GM18498 (cell line): ENCODE results near the gene FOSL2.

Source experiments
- ATAC-seq: cut with Tn5 transposase; IDR thresholded peaks from one replicate; pipeline ENCODE4 v1.9.1; 2021; ENCODE audit warnings: mild to moderate bottlenecking, moderate library complexity; ENCODE audit not compliant: unreplicated experiment

Gene FOSL2

DNA sequence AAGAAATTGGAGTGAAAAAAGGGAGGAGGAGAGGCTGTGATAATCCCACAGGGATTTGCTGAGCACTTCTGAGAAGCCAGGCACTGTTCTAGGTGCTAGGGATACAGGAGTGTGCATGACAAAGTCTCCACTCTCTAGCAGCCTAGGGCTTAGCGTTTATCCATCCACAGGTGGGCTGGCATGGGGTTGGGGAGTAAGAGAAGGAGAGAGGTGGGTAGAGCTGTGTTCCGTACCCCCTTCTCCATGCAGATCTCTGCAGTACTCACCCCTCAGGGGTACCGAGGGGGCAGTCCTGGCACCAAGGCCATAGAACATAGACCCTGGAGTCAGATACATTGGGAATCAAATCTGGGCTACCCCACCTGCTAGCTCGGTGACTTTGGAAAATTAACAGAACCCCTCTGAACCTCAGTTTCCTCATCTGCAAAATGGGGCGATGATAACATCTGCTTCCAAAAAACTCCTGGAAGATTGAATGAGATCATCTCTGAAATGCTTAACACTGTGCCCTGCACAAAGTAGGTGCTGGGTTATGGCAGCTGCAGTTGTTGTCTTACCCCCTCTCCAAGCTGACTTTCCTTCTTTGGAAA, 18.6 kb downstream of the FOSL2 start:
- ATAC-seq: no peak

DNA sequence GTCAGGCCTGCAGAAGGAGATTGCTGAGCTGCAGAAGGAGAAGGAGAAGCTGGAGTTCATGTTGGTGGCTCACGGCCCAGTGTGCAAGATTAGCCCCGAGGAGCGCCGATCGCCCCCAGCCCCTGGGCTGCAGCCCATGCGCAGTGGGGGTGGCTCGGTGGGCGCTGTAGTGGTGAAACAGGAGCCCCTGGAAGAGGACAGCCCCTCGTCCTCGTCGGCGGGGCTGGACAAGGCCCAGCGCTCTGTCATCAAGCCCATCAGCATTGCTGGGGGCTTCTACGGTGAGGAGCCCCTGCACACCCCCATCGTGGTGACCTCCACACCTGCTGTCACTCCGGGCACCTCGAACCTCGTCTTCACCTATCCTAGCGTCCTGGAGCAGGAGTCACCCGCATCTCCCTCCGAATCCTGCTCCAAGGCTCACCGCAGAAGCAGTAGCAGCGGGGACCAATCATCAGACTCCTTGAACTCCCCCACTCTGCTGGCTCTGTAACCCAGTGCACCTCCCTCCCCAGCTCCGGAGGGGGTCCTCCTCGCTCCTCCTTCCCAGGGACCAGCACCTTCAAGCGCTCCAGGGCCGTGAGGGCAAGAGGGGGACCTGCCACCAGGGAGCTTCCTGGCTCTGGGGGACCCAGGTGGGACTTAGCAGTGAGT, 19.4 kb downstream of the FOSL2 start:
- ATAC-seq: no peak

- no peak for ATAC-seq
Observed at GRCh38 chr2:28412625-28413151, 20.0 kb downstream of the FOSL2 start.

GRCh38 chr2:28413152-28413898, 20.7 kb downstream of the FOSL2 start:
- ATAC-seq: no peak

- no peak for ATAC-seq
Observed at GRCh38 chr2:28413899-28414295, 21.2 kb downstream of the FOSL2 start.

GRCh38 chr2:28414583-28414982, 21.9 kb downstream of the FOSL2 start:
- no peak for ATAC-seq

- no peak for ATAC-seq
Observed at GRCh38 chr2:28415010-28415409, 22.4 kb downstream of the FOSL2 start.

DNA sequence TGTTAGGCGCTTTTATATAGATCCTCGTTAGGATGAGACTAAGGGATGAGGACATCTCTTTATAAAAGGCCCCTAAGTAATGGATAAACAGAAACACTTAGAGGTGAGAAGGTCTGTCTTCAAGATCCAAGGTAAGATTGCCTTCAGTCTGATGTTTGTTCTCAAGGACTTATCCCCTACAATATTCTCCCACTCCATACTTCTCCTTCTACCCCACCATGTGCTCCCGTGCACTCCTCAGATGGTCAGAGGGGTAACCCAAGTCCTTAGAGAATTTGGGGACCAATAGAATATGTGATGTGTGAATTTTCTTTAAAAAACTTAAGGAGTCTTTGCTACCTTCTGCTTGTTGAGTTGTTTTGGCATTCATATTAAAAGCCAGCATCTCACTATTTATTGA, 23.1 kb downstream of the FOSL2 start:
- no peak for ATAC-seq

DNA sequence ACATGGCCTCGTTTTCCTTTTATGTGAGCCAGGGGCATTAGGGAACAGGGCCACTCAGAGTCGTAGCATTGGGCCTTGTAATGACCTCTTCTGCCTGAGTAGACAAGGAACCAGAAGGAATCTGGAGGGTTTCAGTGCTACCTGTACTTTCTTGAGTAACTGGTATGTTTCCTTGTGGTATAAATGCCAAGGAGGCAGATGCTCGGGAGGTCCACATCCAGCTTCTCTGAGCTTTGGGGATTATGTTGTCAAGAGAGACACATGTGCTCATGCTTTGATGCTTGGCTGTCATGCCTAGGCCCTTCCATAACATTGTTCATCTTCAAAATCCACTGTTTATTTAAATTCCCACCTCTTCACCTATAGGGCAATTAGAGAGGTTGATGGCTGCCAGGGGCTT, 26.3 kb downstream of the FOSL2 start:
- ATAC-seq: no peak

DNA sequence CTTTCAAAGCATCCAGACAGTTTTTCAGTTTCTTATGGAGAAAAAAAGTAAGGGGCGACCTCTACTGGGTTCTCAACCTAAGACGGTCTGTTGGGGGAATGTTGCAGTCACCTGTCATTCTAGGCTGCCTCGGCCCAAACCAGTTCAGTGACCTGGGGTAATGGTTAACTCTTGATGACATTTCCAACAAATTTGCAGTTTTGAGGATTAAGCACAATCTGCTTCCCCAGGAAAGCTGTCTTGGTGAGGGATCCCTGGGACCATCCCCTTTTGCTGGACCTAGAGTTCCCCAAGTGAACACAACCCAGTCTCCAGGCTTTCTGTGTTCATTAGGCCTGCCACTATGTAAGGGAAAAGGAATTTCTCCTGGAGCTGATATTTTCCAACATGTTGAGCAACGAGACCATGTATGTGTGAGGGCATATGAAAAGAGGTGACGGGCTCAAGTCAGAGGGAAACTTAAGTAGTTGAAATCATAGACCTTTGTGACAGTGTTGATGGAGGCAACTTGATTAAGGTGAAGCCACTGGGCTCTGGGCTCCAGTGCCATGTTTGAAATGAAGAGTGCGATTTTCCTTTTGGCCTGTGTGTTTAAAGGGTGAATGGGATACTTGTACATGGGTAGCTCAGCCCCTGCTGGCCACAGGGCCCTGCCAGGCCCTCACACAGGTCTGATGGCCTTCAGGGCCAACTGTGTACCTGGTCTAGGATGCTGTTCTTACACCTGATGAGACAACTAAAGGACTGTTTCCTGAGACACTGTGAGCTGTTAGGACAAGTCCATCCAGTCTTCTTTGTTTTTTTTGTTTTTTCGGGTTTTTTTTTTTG, 27.0 kb downstream of the FOSL2 start:
- no peak for ATAC-seq

DNA sequence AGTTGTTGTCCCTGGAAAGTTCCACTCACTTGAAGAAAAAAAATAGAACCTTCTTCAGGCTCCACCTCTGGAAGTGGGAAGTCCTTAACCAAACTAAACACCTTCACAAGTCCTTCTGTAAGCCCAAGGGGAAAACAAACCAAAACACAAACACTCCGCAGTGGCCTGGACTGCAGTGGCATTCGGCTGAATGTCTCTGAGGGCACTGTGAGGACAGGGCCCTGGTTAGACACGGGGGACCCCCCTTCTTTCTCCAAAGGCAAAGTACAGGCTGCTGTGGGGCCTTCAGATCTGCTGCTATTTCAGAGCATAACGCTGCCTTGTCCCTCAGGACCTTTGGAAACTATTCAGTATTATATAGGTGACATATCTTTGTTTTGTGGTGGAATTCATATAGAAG, 28.1 kb downstream of the FOSL2 start:
- ATAC-seq: no peak

DNA sequence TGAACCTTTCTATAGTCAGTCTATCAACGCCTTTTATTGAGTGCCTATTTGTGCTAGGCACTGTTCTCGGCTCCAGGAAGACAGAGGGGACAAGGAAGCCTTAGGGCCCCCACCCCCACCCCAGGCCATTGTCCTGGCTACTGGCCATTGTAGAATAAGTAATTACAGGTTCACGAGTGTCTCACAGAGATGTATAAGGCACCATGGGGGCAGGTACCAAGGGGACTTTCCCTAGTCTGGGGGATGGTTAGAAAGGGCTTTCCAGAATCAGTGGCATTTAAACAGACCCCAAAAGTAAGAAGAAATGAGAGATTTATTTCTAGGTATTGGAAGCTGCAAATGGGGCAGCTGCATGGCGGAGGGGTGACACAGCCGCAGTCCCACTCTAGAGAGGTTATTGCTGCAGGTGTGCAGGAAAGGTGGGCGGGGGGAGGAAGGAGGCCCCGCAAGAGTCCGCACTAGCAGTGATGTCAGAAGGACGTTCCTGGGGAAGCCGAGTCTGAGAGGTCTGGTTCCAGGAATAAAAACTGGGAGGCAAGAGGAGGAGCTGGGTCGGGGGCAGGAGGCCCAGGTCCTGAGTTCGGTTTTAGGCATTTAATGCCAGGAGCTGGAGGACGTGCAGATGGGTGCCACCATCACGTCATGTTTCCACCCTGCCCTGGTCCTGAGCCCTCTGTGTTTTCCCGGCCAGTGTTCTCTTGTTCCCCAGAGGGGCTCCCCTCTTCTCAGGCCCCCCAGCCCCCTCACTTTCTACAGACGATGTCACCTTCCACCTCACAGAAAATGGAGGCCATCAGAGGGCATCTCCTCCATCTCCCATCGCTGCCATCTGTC, 30.5 kb downstream of the FOSL2 start:
- ATAC-seq: no peak

DNA sequence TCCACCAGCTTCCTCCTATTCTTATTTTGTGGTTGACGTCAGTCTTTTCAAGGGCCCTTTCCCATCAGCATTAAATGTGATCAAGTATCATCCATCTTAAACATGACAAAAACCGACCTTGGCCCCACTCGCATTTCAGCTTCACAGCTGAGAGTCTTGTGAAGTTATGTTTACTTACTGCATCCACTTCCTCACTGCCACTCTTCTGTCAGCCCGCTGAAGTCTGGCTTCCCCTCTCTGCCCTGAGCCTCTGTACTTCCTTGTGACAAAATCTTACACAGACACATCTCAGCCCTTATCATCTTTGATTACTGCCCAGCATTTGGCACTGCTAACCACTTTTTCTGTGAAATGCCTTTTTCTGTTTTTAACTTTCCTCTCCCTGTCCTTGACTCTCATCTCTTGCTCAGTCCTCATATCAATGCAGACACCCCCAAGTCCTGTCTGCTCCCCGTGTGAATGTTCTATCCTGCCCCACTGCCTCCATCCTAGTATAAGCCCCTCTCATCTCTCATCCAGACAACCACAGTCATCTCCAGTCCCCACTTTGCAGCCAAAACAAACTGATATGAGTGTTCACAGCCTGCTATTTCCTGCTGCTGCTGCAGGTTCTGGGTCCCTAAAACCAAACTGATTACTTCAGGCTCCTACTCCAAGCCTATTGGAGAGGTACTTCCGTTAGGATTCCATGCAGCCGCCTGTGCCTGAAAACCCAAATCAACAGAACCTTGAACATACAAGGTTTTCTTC, 31.4 kb downstream of the FOSL2 start:
- ATAC-seq: no peak

DNA sequence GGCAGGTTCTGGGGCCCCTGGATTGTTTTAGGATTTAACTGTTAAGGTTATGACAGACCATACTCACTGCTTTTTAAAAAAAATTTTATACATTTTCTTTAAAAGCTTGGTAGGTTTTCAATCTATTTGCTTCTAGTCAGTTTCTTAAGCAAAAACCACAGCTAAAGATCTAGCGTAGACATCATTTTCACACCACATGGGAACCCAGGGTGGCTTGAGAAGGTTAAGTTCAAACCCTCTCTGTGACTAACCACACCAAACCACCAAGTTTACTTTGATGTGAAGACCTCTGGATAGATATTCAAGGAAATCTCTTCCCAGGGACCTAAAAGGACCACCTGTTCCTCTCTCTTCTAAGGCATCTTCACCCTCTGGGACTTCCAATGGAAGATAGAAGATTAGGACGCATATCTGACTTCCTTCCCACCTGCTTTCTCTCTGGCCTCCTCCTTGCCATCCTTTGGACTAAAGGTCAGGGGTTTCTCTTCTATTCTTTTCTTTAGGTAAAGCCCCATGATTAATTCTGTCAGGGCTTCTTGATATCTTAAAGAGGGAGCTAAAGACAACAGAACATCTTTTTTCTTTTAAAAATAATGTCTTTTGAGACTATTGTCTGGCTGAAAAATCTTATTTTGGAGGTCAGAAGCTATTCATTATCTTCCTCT, 32.3 kb downstream of the FOSL2 start:
- ATAC-seq: no peak

DNA sequence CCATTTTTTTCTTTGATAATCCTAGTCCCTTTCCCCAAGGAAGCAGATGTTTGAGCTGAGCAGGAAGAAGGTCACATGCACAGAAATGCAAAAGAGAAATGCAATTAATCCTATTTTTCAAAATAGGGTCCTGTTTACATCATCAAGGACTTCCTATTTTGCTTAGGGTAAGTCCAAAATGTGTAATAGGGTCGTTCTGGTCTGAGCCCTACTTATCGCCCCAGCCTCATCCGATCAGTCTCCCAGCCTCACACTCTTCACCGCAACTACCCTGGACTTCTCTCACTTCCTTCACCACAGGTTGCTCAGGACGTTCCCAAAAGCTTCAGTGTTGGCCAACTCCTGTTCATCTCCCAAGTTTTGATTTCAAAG, 32.8 kb downstream of the FOSL2 start:
- ATAC-seq: no peak

- no peak for ATAC-seq
Observed at GRCh38 chr2:28427741-28428415, 35.2 kb downstream of the FOSL2 start.

DNA sequence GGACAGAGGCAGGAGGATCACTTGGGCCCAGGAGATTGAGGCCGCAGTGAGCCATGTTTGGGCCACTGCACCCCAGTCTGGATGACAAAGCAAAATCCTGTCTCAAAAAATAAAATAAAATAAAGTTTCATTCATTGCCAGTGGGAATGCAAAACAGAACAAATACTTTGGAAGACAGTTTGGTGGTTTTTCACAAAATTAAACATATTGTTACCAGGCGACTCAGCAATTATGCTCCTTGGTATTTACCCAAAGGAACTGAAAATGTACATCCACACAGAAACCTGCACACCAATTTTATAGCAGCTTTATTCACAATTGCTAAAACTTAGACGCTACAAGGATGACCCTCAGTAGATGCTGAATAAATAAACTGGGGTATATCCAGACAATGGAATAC, 35.8 kb downstream of the FOSL2 start:
- ATAC-seq: no peak

DNA sequence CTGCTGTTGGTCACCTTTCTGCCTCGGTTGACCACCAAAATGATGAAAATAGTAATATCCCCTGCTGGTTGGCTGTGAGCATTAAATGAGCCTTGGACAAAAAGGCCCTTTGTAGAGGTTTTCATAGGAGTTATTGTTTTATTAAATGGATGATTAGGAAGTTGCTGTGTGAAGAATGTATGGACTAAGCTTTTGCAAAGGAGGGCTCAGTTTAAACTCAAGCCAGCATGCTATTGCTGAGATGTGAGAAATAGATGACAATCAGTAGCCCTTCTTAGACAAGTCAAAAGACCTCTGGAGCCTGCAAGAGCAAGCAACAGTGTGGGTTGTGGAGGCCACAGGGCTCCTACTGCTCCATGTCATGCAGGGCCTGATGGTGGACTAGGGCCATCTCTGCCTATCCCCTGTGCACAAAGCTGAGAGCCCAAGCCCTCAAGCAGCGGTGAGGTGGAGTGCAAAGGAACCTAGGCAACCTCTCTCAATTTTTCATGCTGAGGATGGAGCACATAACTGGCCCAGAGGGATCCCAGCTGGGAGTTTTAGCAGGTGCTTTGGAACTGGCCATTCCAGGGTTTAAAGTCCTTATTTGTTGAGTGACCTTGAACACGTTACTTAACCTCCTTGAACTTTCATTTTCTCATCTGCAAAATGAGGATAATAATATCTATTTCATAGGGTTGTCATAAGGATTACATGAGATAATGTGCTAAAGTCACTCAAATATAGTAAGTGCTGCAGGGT, 37.1 kb downstream of the FOSL2 start:
- ATAC-seq: no peak
